ENCODE data around the gene SLC39A2. TPM values are rescaled to one million over a fixed set of nuclear protein-coding genes. Genes with fewer than 3 reads are reported as not detected.

SLC39A2 gene
- total and polyA plus RNA-seq, 2 donors from 2014 or later, result not detected

DNA sequence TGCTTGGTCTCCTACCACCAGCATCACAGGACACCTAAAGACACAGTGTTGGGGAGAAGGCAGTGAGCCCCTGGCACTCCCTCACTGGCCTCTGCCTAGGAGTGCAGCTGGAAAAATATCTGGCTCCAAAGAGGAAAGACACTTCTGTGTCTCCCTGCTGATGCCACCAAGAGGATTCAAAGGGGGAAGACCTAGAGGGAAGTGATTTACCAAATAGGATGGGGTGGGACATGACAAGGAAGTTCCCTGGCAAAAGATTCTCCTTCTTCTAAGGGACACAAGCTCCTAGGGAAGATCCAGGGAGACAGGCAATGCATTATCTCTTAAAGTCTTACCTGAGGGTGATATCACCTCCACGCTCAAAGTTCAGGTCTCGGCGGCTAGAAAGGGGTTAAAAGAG, 19.7 kb downstream of the SLC39A2 start:
- TF ChIP-seq, protein P1, sequence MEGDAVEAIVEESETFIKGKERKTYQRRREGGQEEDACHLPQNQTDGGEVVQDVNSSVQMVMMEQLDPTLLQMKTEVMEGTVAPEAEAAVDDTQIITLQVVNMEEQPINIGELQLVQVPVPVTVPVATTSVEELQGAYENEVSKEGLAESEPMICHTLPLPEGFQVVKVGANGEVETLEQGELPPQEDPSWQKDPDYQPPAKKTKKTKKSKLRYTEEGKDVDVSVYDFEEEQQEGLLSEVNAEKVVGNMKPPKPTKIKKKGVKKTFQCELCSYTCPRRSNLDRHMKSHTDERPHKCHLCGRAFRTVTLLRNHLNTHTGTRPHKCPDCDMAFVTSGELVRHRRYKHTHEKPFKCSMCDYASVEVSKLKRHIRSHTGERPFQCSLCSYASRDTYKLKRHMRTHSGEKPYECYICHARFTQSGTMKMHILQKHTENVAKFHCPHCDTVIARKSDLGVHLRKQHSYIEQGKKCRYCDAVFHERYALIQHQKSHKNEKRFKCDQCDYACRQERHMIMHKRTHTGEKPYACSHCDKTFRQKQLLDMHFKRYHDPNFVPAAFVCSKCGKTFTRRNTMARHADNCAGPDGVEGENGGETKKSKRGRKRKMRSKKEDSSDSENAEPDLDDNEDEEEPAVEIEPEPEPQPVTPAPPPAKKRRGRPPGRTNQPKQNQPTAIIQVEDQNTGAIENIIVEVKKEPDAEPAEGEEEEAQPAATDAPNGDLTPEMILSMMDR (IDR thresholded peaks at IDR 0.05; ENCODE audit: borderline replicate concordance, extremely low read depth, insufficient read depth), result no peak
- peaks cover 0 to 24% (median 16%) of the 10 kb centered on the region in 3 donors for H3K36me3 ChIP-seq (ENCODE audit: control insufficient read depth in 2 of 3, insufficient read depth in 3 of 3, low read length in 3 of 3)
- no peak for DNase-seq
- H3K27me3 ChIP-seq (ENCODE audit: control insufficient read depth, insufficient read depth, low read length), result no peaks in the 10 kb centered on the region
- H3K9ac ChIP-seq (ENCODE audit: low read length in 3 of 3), result no peak overlapping the region
- no peaks in the 10 kb centered on the region for H3K9me3 ChIP-seq (ENCODE audit: control insufficient read depth in 2 of 3, insufficient read depth in 1 of 3, low read length in 3 of 3)
- intact Hi-C loops (cut with DNase I), result loop anchor here (10.0 kb wide), 1 partner anchor 66 kb away; no protein-coding TSS in a partner anchor
- FAIRE-seq, result no peak
- no peak overlapping the region for H3K27ac ChIP-seq (ENCODE audit: low read depth in 2 of 2, low read length in 2 of 2)
- H3K4me3 ChIP-seq (ENCODE audit: low read length in 3 of 3), result no peak overlapping the region
- peaks cover 0 to 9% (median 4%) of the 10 kb centered on the region in 3 donors for H3K4me1 ChIP-seq (ENCODE audit: control insufficient read depth in 2 of 3, insufficient read depth in 2 of 3, low read depth in 1 of 3, low read length in 3 of 3)

DNA sequence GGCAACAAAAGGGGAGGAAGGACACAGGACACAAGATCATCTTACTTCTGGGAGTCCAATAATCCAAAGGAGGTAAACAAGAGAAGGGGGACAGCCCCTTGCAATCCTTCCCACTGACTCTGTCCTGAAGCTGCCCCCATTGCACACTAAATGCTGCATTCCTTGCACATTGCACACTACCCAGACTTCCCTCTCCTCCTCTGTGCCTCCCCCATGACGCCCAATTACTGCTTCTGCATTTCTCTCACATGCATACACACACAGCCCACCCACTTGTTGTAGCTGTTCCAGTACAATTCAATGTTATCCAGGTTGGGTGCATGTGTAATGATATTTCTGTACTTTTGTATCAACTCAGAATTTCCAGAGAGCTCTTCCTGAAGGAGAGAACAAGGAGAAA, 20.3 kb downstream of the SLC39A2 start:
- no peaks in the 10 kb centered on the region for H3K27me3 ChIP-seq (ENCODE audit: control insufficient read depth, insufficient read depth, low read length)

DNA sequence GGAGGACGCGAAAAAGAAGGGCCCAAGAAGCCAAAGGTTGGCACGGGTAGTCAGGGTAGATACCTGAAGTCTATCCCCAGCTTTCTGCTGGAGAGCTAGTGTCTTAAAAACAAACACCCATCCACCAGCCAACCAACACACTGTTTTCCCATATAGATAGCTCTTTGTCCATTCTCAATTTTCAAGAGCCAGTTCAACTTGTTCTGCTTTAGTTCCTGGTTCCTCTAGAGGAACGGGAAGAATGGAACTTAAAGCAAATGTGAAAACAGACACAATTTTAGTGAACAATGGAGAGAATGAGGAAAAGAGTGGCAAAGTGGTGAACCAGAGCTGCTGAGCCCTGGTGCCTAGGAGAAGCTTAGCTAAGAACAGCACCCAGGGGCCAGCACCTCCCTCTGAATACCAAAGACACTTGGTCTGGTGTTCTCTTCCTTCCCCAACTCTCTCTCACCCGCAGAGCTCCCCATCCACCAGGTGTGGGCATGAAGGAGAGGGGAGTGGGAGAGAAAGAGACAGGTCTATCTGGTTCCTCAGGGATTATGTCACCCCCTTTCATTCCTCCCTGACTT, 22.0 kb downstream of the SLC39A2 start:
- Histone ChIP-seq H3K27ac (ENCODE audit: low read depth in 2 of 2, low read length in 2 of 2) (no peak overlapping the region), H3K4me3 (ENCODE audit: low read length in 3 of 3) (no peak overlapping the region), H3K9me3 (ENCODE audit: control insufficient read depth in 2 of 3, insufficient read depth in 1 of 3, low read length in 3 of 3) (no peaks in the 10 kb centered on the region), H3K27me3 (ENCODE audit: control insufficient read depth, insufficient read depth, low read length) (no peaks in the 10 kb centered on the region), H3K9ac (ENCODE audit: low read length in 3 of 3) (no peak overlapping the region), H3K4me1 (ENCODE audit: control insufficient read depth in 2 of 3, insufficient read depth in 2 of 3, low read depth in 1 of 3, low read length in 3 of 3) (peaks cover 0 to 7% (median 5%) of the 10 kb centered on the region in 3 donors), H3K36me3 (ENCODE audit: control insufficient read depth in 2 of 3, insufficient read depth in 3 of 3, low read length in 3 of 3) (peaks cover 0 to 24% (median 16%) of the 10 kb centered on the region in 3 donors)
- intact Hi-C loops (cut with DNase I), result no loop called here
- TF ChIP-seq, protein P1 (IDR thresholded peaks at IDR 0.05; ENCODE audit: borderline replicate concordance, extremely low read depth, insufficient read depth), result no peak
- no peak for FAIRE-seq
- DNase-seq, result no peak

More for the DNA sequence above, 20.3 kb downstream of the SLC39A2 start:
- no peak overlapping the region for H3K9ac ChIP-seq (ENCODE audit: low read length in 3 of 3)
- no peaks in the 10 kb centered on the region for H3K9me3 ChIP-seq (ENCODE audit: control insufficient read depth in 2 of 3, insufficient read depth in 1 of 3, low read length in 3 of 3)
- H3K36me3 ChIP-seq (ENCODE audit: control insufficient read depth in 2 of 3, insufficient read depth in 3 of 3, low read length in 3 of 3), result peaks cover 0 to 24% (median 16%) of the 10 kb centered on the region in 3 donors
- no peak overlapping the region for H3K27ac ChIP-seq (ENCODE audit: low read depth in 2 of 2, low read length in 2 of 2)
- TF ChIP-seq, protein P1 (IDR thresholded peaks at IDR 0.05; ENCODE audit: borderline replicate concordance, extremely low read depth, insufficient read depth), result no peak
- no peak for DNase-seq
- FAIRE-seq, result no peak
- no peak overlapping the region for H3K4me3 ChIP-seq (ENCODE audit: low read length in 3 of 3)
- intact Hi-C loops (cut with DNase I), result loop anchor here (10.0 kb wide), 1 partner anchor 65 kb away; no protein-coding TSS in a partner anchor
- H3K4me1 ChIP-seq (ENCODE audit: control insufficient read depth in 2 of 3, insufficient read depth in 2 of 3, low read depth in 1 of 3, low read length in 3 of 3), result peaks cover 0 to 9% (median 4%) of the 10 kb centered on the region in 3 donors
